Keratinocyte (primary cell): ENCODE results near the gene CDH12. TPM values are rescaled to one million over a fixed set of nuclear protein-coding genes. Genes with fewer than 3 reads are reported as not detected.

ENCODE experiments used
- DNase-seq: peaks from one replicate; pipeline ENCODE4 v3.0.0-alpha.2; 2011; ENCODE audit warnings: low read depth, missing footprints, low spot score
- FAIRE-seq: peaks from 2 replicates; lab custom pipeline; 2011; peaks lifted over from hg19 to GRCh38; lab: Jason Lieb, UNC
- H2AFZ ChIP-seq: 2 replicates; pipeline ENCODE4 v1.6.0; 2012; ENCODE audit warnings: low read length, control low read depth, inconsistent platforms; ENCODE audit not compliant: control insufficient read depth
- H3K27ac ChIP-seq: 2 replicates; pipeline ENCODE4 v1.5.1; 2011; ENCODE audit warnings: low read length; ENCODE audit not compliant: control insufficient read depth, insufficient read depth
- H3K27me3 ChIP-seq: 3 replicates; pipeline ENCODE4 v1.6.0; 2011; ENCODE audit warnings: low read length; ENCODE audit not compliant: control insufficient read depth, insufficient read depth; ENCODE audit errors: extremely low read depth
- H3K36me3 ChIP-seq, 2 experiments: 2 replicates in 1 of 2; 3 replicates in 1 of 2; pipeline ENCODE4 v1.5.1; 2011; ENCODE audit warnings: low read length in 2 of 2, mild to moderate bottlenecking in 1 of 2; ENCODE audit not compliant: control insufficient read depth in 2 of 2, insufficient read depth in 2 of 2; ENCODE audit errors: extremely low read depth in 1 of 2
- H3K4me1 ChIP-seq: 3 replicates; pipeline ENCODE4 v1.5.1; 2011; ENCODE audit warnings: low read length; ENCODE audit not compliant: control insufficient read depth, insufficient read depth; ENCODE audit errors: extremely low read depth
- H3K4me2 ChIP-seq: 3 replicates; pipeline ENCODE4 v1.6.0; 2011; ENCODE audit warnings: low read depth, low read length; ENCODE audit not compliant: control insufficient read depth, insufficient read depth; ENCODE audit errors: extremely low read depth
- H3K4me3 ChIP-seq, 3 experiments: fragments of 200-600 bp in 1 of 3; sonication (generic) in 1 of 3; 2 replicates in 2 of 3; 3 replicates in 1 of 3; pipeline ENCODE4 v1.5.1; 2011 to 2016; ENCODE audit warnings: low read length in 3 of 3, mild to moderate bottlenecking in 3 of 3, control low read depth in 2 of 3, inconsistent platforms in 1 of 3, low read depth in 1 of 3, mixed read lengths in 1 of 3, mixed run types in 1 of 3, moderate library complexity in 1 of 3; ENCODE audit not compliant: control insufficient read depth in 2 of 3, insufficient read depth in 2 of 3; ENCODE audit errors: extremely low read depth in 1 of 3
- H3K79me2 ChIP-seq: 2 replicates; pipeline ENCODE4 v1.6.0; 2012; ENCODE audit warnings: low read length; ENCODE audit not compliant: control insufficient read depth, insufficient read depth
- H3K9ac ChIP-seq: 3 replicates; pipeline ENCODE4 v1.6.0; 2011; ENCODE audit warnings: low read length; ENCODE audit not compliant: control insufficient read depth, insufficient read depth; ENCODE audit errors: extremely low read depth
- H3K9me1 ChIP-seq: 3 replicates; pipeline ENCODE4 v1.6.0; 2011; ENCODE audit warnings: low read length; ENCODE audit not compliant: control insufficient read depth, insufficient read depth; ENCODE audit errors: extremely low read depth
- H3K9me3 ChIP-seq: 2 replicates; pipeline ENCODE4 v1.5.1; 2012; ENCODE audit warnings: low read depth, low read length; ENCODE audit not compliant: control insufficient read depth
- H4K20me1 ChIP-seq: 3 replicates; pipeline ENCODE4 v1.6.0; 2011; ENCODE audit warnings: low read length; ENCODE audit not compliant: control insufficient read depth, insufficient read depth; ENCODE audit errors: extremely low read depth
- CTCF ChIP-seq, 3 experiments: IDR thresholded peaks in 1 of 3; conservative IDR thresholded peaks in 1 of 3; optimal IDR thresholded peaks in 1 of 3; 2 replicates in 2 of 3; 3 replicates in 1 of 3; pipeline versions ENCODE3 to v1.5.1; 2011; ENCODE audit warnings: low read length in 3 of 3, mild to moderate bottlenecking in 3 of 3, moderate library complexity in 2 of 3, control low read depth in 1 of 3, inconsistent platforms in 1 of 3; ENCODE audit not compliant: insufficient read depth in 2 of 3; ENCODE audit errors: extremely low read depth in 1 of 3
- EZH2 ChIP-seq: IDR thresholded peaks from one replicate; pipeline ENCODE4 v1.6.1; 2012; ENCODE audit warnings: inconsistent platforms, mild to moderate bottlenecking, low read length, moderate library complexity
- dilution Hi-C: fragments of 300-500 bp; cut with MboI; formaldehyde crosslinking; loops from one replicate; pipeline ENCODE4 v1.7.0; 2020; ENCODE audit warnings: low sequenced_read_pairs; ENCODE audit not compliant: extremely low pct_ligation_motif_present
- polyA plus RNA-seq, 5 experiments: library from polyadenylated mRNA; depleted of rRNA in 3 of 5; stranded (reverse) in 3 of 5; stranded (forward) in 1 of 5; unstranded in 1 of 5; fragments of >200 nt; gene quantifications; 1 replicate in 1 of 5; 2 replicates in 3 of 5; 3 replicates in 1 of 5; pipeline versions ENCODE4 v1.2.1 to v1.2.3, GENCODE V29; 2011 to 2012; ENCODE audit warnings: missing spikeins in 2 of 5, low read depth in 1 of 5, low replicate concordance in 1 of 5

The CDH12 gene
- polyA plus RNA-seq, 1 donor (not counting 4 experiments of a cell fraction or from before 2014, with no cell fraction given), result not detected

- Histone ChIP-seq H3K9ac (no peak overlapping the region), H3K27ac (no peak overlapping the region), H3K4me3 (no peak overlapping the region), H3K4me1 (no peaks in the 10 kb centered on the region), H3K9me1 (no peaks in the 10 kb centered on the region), H3K4me2 (no peak overlapping the region), H4K20me1 (no peaks in the 10 kb centered on the region), H3K9me3 (no peaks in the 10 kb centered on the region), H3K79me2 (no peaks in the 10 kb centered on the region), H3K36me3 (no peaks in the 10 kb centered on the region), H3K27me3 (no peaks in the 10 kb centered on the region), H2AFZ (no peak overlapping the region)
- DNase-seq (no peak), FAIRE-seq (no peak)
- no peak for TF ChIP-seq CTCF (optimal IDR thresholded peaks at IDR 0.05 in 1 of 3, IDR thresholded peaks at IDR 0.05 in 1 of 3, conservative IDR thresholded peaks at IDR 0.05 in 1 of 3; ENCODE audit: extremely low read depth in 1 of 3, insufficient read depth in 2 of 3, low read length in 3 of 3)
- TF ChIP-seq EZH2, result no peak
- dilution Hi-C loops, result no loop called here
These were observed 118.2 kb downstream of the CDH12 start for GRCh38 chr5:22734907-22735306.

- dilution Hi-C loops, result no loop called here
- no peaks in the 10 kb centered on the region for H3K4me1 ChIP-seq
- no peaks in the 10 kb centered on the region for H3K9me1 ChIP-seq
- no peak overlapping the region for H3K4me2 ChIP-seq
- H3K36me3 ChIP-seq, result no peaks in the 10 kb centered on the region
- no peak overlapping the region for H3K4me3 ChIP-seq
- H3K27ac ChIP-seq, result no peak overlapping the region
- no peaks in the 10 kb centered on the region for H3K79me2 ChIP-seq
- no peak for TF ChIP-seq EZH2
- no peak for TF ChIP-seq CTCF (optimal IDR thresholded peaks at IDR 0.05 in 1 of 3, IDR thresholded peaks at IDR 0.05 in 1 of 3, conservative IDR thresholded peaks at IDR 0.05 in 1 of 3; ENCODE audit: extremely low read depth in 1 of 3, insufficient read depth in 2 of 3, low read length in 3 of 3)
- FAIRE-seq, result no peak
- DNase-seq, result no peak
- no peak overlapping the region for H2AFZ ChIP-seq
- no peaks in the 10 kb centered on the region for H3K27me3 ChIP-seq
- H3K9ac ChIP-seq, result no peak overlapping the region
- H3K9me3 ChIP-seq, result no peaks in the 10 kb centered on the region
- H4K20me1 ChIP-seq, result no peaks in the 10 kb centered on the region
These were observed 124.5 kb downstream of the CDH12 start for GRCh38 chr5:22728610-22729009.
